ENCODE measurements around the gene ABLIM3.
"Not testable (repeated sequence)": the region's sequence is repeated elsewhere in the genome, so short reads cannot be mapped to it uniquely, and the experiment has no call there.

ABLIM3 gene

GRCh38 chr5:149271716-149272563 is 130.6 kb downstream of the ABLIM3 start, which contains the start of gene AFAP1L1:
AFAP1L1 (plus strand) TSS chr5:149271859; CDS start chr5:149271969, 110 bp downstream.
- peaks cover 11% of the 10 kb centered on the region for H3K4me1 ChIP-seq (ENCODE audit: control insufficient read depth, insufficient read depth, low read length)
- no peak within 1 kb of the TSS for H3K27ac ChIP-seq (ENCODE audit: low read length)
- H3K27me3 ChIP-seq (ENCODE audit: control insufficient read depth in 1 of 2, insufficient read depth in 2 of 2, low read length in 2 of 2): no peaks in the 10 kb centered on the region
- no peaks in the 10 kb centered on the region for H3K36me3 ChIP-seq (ENCODE audit: control insufficient read depth in 2 of 2, insufficient read depth in 2 of 2, low read length in 2 of 2)
- peak within 1 kb of the TSS; percentile 83 to 91 for H3K4me3 ChIP-seq (ENCODE audit: low read length in 2 of 2)
- H3K9ac ChIP-seq (ENCODE audit: low read length in 2 of 2): peak within 1 kb of the TSS; percentile 53 to 55
- peaks cover 2 to 3% of the 10 kb centered on the region in 2 donors for H3K9me3 ChIP-seq (ENCODE audit: control insufficient read depth in 2 of 2, low read length in 2 of 2)

DNA sequence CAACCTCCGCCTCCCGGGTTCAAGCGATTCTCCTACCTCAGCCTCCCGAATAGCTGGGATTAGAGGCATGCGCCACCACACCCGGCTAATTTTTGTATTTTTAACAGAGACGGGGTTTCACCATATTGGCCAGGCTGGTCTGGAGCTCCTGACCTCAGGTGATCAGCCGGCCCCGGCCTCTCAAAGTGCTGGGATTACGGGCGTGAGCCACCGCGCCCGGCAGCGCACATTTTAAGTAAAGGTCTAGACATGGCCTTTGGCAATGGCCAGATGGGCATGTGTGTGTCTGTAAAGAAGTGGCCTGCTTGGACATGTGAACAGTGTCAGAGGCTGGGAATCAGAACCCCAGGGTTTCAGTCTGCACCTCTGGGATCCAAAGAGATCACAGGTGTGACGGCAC is 131.5 kb downstream of the ABLIM3 start:
- Histone ChIP-seq H3K4me3 (ENCODE audit: low read length in 2 of 2) (peak overlapping the region; percentile 83 to 91), H3K4me1 (ENCODE audit: control insufficient read depth, insufficient read depth, low read length) (peaks cover 11% of the 10 kb centered on the region)
- not testable (repeated sequence) for H3K36me3 ChIP-seq (ENCODE audit: control insufficient read depth in 2 of 2, insufficient read depth in 2 of 2, low read length in 2 of 2); H3K27ac ChIP-seq (ENCODE audit: low read length); H3K9me3 ChIP-seq (ENCODE audit: control insufficient read depth in 2 of 2, low read length in 2 of 2); H3K27me3 ChIP-seq (ENCODE audit: control insufficient read depth in 1 of 2, insufficient read depth in 2 of 2, low read length in 2 of 2); H3K9ac ChIP-seq (ENCODE audit: low read length in 2 of 2)

- Histone ChIP-seq H3K9me3 (ENCODE audit: control insufficient read depth in 2 of 2, low read length in 2 of 2) (peaks cover 2 to 3% of the 10 kb centered on the region in 2 donors), H3K4me1 (ENCODE audit: control insufficient read depth, insufficient read depth, low read length) (peaks cover 11% of the 10 kb centered on the region), H3K9ac (ENCODE audit: low read length in 2 of 2) (no peak overlapping the region), H3K27ac (ENCODE audit: low read length) (no peak overlapping the region), H3K36me3 (ENCODE audit: control insufficient read depth in 2 of 2, insufficient read depth in 2 of 2, low read length in 2 of 2) (no peaks in the 10 kb centered on the region), H3K27me3 (ENCODE audit: control insufficient read depth in 1 of 2, insufficient read depth in 2 of 2, low read length in 2 of 2) (no peaks in the 10 kb centered on the region), H3K4me3 (ENCODE audit: low read length in 2 of 2) (no peak overlapping the region)
These were observed 131.9 kb downstream of the ABLIM3 start for GRCh38 chr5:149273237-149273636.

- no peak overlapping the region for H3K27ac ChIP-seq (ENCODE audit: low read length)
- no peaks in the 10 kb centered on the region for H3K9me3 ChIP-seq (ENCODE audit: control insufficient read depth in 2 of 2, low read length in 2 of 2)
- H3K4me3 ChIP-seq (ENCODE audit: low read length in 2 of 2): no peak overlapping the region
- H3K4me1 ChIP-seq (ENCODE audit: control insufficient read depth, insufficient read depth, low read length): peaks cover 11% of the 10 kb centered on the region
- H3K36me3 ChIP-seq (ENCODE audit: control insufficient read depth in 2 of 2, insufficient read depth in 2 of 2, low read length in 2 of 2): no peaks in the 10 kb centered on the region
- H3K9ac ChIP-seq (ENCODE audit: low read length in 2 of 2): no peak overlapping the region
- H3K27me3 ChIP-seq (ENCODE audit: control insufficient read depth in 1 of 2, insufficient read depth in 2 of 2, low read length in 2 of 2): no peaks in the 10 kb centered on the region
These were observed 132.7 kb downstream of the ABLIM3 start for GRCh38 chr5:149273950-149274349.

DNA sequence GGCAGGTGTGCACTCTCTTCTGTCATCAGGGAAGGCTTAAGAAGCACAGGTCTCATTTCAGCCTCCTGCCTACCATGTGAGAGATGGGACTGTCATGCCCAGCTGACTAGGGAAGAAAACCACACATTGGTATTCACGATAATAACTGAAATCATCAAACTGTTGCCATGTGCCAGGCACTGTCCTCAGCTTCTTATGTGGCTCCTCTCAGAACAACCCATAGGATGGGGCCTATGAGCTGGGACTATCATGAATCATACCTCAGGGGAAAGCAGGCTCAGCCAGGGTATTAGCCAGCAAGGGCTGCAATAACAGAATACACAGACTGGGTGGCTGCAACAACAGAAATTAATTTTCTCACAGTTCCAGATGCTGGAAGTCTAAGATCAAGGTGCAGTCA is 133.6 kb downstream of the ABLIM3 start:
- Histone ChIP-seq H3K9ac (ENCODE audit: low read length in 2 of 2) (no peak overlapping the region), H3K9me3 (ENCODE audit: control insufficient read depth in 2 of 2, low read length in 2 of 2) (no peaks in the 10 kb centered on the region), H3K36me3 (ENCODE audit: control insufficient read depth in 2 of 2, insufficient read depth in 2 of 2, low read length in 2 of 2) (no peaks in the 10 kb centered on the region), H3K4me1 (ENCODE audit: control insufficient read depth, insufficient read depth, low read length) (peaks cover 11% of the 10 kb centered on the region), H3K27me3 (ENCODE audit: control insufficient read depth in 1 of 2, insufficient read depth in 2 of 2, low read length in 2 of 2) (no peaks in the 10 kb centered on the region), H3K4me3 (ENCODE audit: low read length in 2 of 2) (no peak overlapping the region), H3K27ac (ENCODE audit: low read length) (no peak overlapping the region)

DNA sequence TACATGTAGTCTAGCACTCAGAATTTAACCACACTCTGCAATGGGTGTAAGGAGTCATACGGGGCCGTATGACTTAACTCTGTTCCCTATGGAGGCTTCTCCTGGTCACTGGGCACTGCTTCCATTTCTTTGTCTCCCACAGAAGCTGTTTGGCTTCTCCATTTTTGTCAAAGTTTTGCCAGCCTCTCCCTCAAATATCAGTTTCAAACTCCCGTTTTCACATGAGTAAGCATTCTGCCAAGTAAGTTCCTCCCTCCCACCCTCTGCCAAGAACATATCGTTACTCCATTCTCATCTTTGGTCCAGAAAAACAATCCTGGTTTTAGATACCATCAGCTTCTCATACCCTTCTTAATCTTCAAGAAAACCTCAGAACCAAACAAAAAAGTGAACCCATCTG is 136.5 kb downstream of the ABLIM3 start:
- Histone ChIP-seq H3K4me3 (ENCODE audit: low read length in 2 of 2) (no peak overlapping the region), H3K36me3 (ENCODE audit: control insufficient read depth in 2 of 2, insufficient read depth in 2 of 2, low read length in 2 of 2) (no peaks in the 10 kb centered on the region), H3K27ac (ENCODE audit: low read length) (no peak overlapping the region), H3K27me3 (ENCODE audit: control insufficient read depth in 1 of 2, insufficient read depth in 2 of 2, low read length in 2 of 2) (no peaks in the 10 kb centered on the region), H3K9me3 (ENCODE audit: control insufficient read depth in 2 of 2, low read length in 2 of 2) (no peaks in the 10 kb centered on the region), H3K9ac (ENCODE audit: low read length in 2 of 2) (no peak overlapping the region), H3K4me1 (ENCODE audit: control insufficient read depth, insufficient read depth, low read length) (no peaks in the 10 kb centered on the region)

- H3K36me3 ChIP-seq (ENCODE audit: control insufficient read depth in 2 of 2, insufficient read depth in 2 of 2, low read length in 2 of 2): no peaks in the 10 kb centered on the region
- H3K27ac ChIP-seq (ENCODE audit: low read length): no peak overlapping the region
- no peaks in the 10 kb centered on the region for H3K27me3 ChIP-seq (ENCODE audit: control insufficient read depth in 1 of 2, insufficient read depth in 2 of 2, low read length in 2 of 2)
- H3K9ac ChIP-seq (ENCODE audit: low read length in 2 of 2): no peak overlapping the region
- no peak overlapping the region for H3K4me3 ChIP-seq (ENCODE audit: low read length in 2 of 2)
- no peaks in the 10 kb centered on the region for H3K4me1 ChIP-seq (ENCODE audit: control insufficient read depth, insufficient read depth, low read length)
- H3K9me3 ChIP-seq (ENCODE audit: control insufficient read depth in 2 of 2, low read length in 2 of 2): no peaks in the 10 kb centered on the region
These were observed 137.3 kb downstream of the ABLIM3 start for GRCh38 chr5:149278451-149279210.

DNA sequence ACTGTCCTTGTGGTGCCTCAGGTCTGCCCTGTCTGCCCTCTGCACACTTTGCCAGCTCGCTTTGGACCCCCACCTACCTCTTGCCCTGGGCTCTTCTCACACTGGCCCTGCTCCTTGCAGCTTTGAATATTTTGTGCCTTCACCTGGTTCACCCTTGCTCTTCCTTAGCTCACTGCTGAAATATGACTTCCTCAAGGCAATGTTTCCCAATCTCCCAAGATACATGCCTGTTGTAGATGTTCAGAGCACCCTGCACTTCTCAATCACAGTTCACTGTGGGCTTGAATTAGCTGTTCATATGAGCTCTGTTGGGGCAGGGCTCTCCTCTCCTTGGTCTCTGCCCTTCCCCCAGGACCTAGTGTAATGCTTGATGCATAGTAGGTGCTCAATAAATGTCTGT is 138.4 kb downstream of the ABLIM3 start:
- Histone ChIP-seq H3K36me3 (ENCODE audit: control insufficient read depth in 2 of 2, insufficient read depth in 2 of 2, low read length in 2 of 2) (no peaks in the 10 kb centered on the region), H3K4me3 (ENCODE audit: low read length in 2 of 2) (no peak overlapping the region), H3K9ac (ENCODE audit: low read length in 2 of 2) (no peak overlapping the region), H3K4me1 (ENCODE audit: control insufficient read depth, insufficient read depth, low read length) (no peaks in the 10 kb centered on the region), H3K9me3 (ENCODE audit: control insufficient read depth in 2 of 2, low read length in 2 of 2) (no peaks in the 10 kb centered on the region), H3K27me3 (ENCODE audit: control insufficient read depth in 1 of 2, insufficient read depth in 2 of 2, low read length in 2 of 2) (no peaks in the 10 kb centered on the region), H3K27ac (ENCODE audit: low read length) (no peak overlapping the region)

- H3K9ac ChIP-seq (ENCODE audit: low read length in 2 of 2): no peak overlapping the region
- no peaks in the 10 kb centered on the region for H3K27me3 ChIP-seq (ENCODE audit: control insufficient read depth in 1 of 2, insufficient read depth in 2 of 2, low read length in 2 of 2)
- no peaks in the 10 kb centered on the region for H3K36me3 ChIP-seq (ENCODE audit: control insufficient read depth in 2 of 2, insufficient read depth in 2 of 2, low read length in 2 of 2)
- H3K4me1 ChIP-seq (ENCODE audit: control insufficient read depth, insufficient read depth, low read length): no peaks in the 10 kb centered on the region
- no peaks in the 10 kb centered on the region for H3K9me3 ChIP-seq (ENCODE audit: control insufficient read depth in 2 of 2, low read length in 2 of 2)
- H3K4me3 ChIP-seq (ENCODE audit: low read length in 2 of 2): no peak overlapping the region
- H3K27ac ChIP-seq (ENCODE audit: low read length): no peak overlapping the region
These were observed 138.8 kb downstream of the ABLIM3 start for GRCh38 chr5:149280124-149280523.

GRCh38 chr5:149280802-149281201 is 139.5 kb downstream of the ABLIM3 start:
- Histone ChIP-seq H3K4me3 (ENCODE audit: low read length in 2 of 2) (no peak overlapping the region), H3K27ac (ENCODE audit: low read length) (no peak overlapping the region), H3K27me3 (ENCODE audit: control insufficient read depth in 1 of 2, insufficient read depth in 2 of 2, low read length in 2 of 2) (no peaks in the 10 kb centered on the region), H3K4me1 (ENCODE audit: control insufficient read depth, insufficient read depth, low read length) (no peaks in the 10 kb centered on the region), H3K9me3 (ENCODE audit: control insufficient read depth in 2 of 2, low read length in 2 of 2) (no peaks in the 10 kb centered on the region), H3K9ac (ENCODE audit: low read length in 2 of 2) (no peak overlapping the region), H3K36me3 (ENCODE audit: control insufficient read depth in 2 of 2, insufficient read depth in 2 of 2, low read length in 2 of 2) (no peaks in the 10 kb centered on the region)

Data from stomach smooth muscle (tissue), 2 donors.